Stimulated activated CD8-positive, alpha-beta memory T cell treated with anti-CD3 and anti-CD28 coated beads, Interleukin-12 subunit alpha, Interleukin-12 subunit beta, amount 100 ng/mL, for 24 hours (primary cell): ENCODE results near the gene NOS1AP.

Experiments used
- DNase-seq: peaks from one replicate; pipeline ENCODE4 v3.0.0-alpha.2; 2020; ENCODE audit errors: extremely low read depth

The NOS1AP gene

DNA sequence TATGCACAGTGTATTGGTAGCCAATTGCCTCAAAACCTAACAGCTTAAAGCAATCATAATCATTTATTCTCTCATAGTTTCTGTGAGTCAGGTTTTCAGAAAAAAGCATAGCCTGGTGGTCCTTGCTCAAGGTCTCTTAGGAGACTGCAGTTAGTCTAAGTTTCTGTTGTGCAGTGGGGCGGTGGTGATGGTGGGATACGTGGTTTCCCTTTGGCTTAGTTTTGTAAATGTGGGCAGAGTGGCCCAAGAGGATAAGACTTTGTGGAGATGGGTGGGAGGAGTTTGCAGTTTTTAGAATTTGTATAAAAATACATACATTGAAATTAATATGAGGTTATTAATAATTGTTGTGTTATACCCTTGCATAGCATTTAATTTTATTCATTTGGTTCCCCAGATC lies 68.6 kb downstream of the NOS1AP start:
- DNase-seq, result no peak

GRCh38 chr1:162138599-162139181 lies 69.2 kb downstream of the NOS1AP start:
- DNase-seq, result no peak

DNA sequence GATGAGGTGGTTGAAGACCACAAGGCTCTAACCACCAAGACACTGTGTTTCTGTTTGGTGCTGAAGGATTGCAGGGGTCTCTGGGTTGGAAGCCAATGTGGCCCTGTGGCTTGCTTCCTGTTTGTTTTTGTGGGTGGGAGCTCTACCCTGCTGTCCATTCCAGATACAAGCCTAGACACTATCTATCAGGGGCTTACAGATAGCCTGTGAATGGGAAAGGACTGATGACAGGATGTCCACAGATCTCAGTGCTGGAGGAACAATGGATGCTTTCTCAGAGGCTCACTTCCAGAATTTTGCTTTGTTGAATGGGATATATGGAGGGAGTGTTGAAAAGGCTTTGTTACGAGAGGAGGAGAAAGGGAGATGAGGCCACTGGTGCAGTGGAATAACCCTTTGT lies 69.7 kb downstream of the NOS1AP start:
- no peak for DNase-seq

DNA sequence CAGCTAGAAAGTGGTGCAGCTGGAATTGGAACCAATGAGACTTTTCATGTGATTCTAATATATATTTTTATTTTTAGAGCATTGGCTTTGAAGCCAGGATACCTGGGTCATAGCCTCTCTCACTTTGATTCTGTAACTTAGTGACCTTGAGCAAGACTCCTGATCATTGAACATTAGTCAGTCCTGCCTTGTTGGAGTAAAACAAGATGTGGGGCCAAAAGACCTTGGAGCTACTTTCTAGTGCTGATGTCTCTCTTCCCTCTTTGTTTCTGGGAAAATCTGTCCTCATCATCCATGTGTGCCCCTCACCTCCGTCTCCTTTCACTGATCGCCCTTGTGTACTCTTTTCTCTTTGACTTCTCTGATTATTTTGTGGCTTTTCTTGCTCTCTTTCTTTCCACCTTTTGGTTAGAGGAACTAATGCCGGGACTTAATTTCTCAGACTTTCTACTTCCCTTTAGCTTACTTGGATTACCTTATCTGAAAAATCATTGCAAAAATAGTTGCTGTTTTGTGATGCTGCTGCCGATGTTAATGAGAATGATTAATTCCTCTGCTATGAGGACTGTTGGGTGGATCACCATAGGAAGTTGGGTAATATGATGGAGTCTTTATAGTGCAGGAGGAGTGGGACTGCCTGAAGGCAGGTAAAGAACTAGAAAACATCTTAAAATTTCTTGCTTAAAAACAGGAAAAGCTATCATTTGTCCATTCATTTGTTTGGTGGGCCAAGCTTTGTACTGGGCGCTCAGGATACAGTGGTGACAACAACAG lies 72.0 kb downstream of the NOS1AP start:
- DNase-seq, result no peak

GRCh38 chr1:162142968-162143367 lies 73.5 kb downstream of the NOS1AP start:
- DNase-seq, result no peak

DNA sequence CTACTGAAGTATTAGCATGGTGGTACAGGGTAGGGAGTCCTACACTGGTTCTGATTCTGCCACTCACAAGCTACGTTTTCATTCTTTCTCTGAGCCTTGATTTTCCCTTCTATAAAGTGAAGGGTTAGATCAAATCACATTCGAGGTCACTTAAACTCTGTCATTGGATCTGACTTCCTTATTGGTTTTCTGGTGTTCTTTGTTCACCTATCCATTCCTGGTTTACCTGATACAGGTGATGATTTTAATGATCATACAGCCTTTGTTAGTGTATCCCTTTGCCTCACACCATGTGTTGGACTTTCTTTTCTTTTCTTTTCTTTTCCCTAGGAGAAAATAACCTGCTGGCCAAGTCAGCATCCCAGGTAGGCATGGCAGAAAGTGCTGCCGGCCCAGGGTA lies 74.8 kb downstream of the NOS1AP start:
- no peak for DNase-seq

GRCh38 chr1:162144853-162145252 lies 75.4 kb downstream of the NOS1AP start:
- DNase-seq, result no peak

DNA sequence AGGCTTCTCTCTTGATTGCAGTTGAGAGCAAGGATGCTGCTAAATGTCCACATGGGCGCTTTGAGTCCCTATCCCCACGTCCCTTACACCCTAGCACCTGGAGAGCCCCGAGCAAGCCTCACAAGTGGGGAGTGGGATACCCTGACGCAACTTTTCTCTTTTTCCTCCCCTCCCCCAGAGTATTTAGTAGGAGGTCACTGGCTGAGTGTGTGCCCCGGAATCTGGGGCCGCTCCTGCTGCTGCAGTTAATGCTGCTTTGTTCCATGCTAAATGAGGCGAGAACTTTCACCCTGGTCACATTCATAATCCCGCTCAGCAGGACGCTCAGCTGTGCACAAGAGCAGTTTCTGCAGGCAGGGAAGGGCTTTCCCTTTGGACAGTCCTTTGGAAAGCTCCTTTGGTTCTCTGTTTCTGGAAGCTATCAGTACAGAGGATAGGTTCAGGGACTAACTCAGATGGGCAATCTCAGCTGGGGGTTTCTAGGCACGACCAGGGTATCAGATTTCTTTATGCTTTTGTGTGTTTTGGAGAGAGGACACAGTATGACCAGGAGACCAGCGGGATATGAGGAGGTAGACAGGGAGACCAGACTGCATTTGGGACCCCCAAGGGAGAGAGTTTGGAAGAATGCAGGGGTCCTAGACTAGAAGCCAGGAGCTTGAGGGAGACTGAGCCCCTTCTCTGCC lies 75.9 kb downstream of the NOS1AP start:
- DNase-seq, result no peak

DNA sequence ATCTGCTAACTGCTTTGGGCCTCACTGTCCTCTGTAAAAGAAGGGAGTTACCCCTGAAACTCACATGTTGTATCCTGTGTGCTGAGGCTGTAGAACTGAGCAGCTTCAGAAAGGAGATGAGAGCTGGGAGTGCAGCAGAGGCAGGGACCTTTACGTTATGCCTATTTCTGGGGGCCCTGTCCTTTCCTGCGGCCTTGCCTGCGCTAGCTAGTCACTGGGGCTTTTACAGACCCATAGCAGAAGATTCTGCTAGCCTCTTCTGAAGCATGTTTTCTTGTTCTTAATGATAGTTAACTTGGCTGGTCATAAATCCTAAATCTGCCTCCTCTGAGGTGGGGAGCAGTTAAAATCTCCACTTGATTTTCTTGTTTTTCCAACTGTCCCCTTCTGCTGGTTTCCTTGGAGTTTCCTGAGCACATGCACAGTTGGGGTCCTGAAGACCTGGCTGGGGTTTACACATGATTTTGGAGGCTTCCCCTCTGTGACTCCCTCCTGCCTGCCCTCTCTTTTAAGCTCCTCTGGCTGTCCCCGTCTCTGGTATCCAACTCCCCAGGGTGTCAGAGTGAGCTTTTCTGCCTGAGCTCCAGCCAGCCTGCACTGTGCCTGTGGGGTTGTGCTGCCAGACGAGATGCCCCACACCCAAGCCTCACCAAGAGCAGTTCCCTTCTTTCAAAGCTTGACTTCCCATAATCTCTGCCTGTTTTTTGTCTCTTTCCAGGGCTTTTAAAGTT lies 76.6 kb downstream of the NOS1AP start:
- no peak for DNase-seq

GRCh38 chr1:162147760-162148159 lies 78.3 kb downstream of the NOS1AP start:
- no peak for DNase-seq

GRCh38 chr1:162150112-162150511 lies 80.6 kb downstream of the NOS1AP start:
- DNase-seq, result no peak

DNA sequence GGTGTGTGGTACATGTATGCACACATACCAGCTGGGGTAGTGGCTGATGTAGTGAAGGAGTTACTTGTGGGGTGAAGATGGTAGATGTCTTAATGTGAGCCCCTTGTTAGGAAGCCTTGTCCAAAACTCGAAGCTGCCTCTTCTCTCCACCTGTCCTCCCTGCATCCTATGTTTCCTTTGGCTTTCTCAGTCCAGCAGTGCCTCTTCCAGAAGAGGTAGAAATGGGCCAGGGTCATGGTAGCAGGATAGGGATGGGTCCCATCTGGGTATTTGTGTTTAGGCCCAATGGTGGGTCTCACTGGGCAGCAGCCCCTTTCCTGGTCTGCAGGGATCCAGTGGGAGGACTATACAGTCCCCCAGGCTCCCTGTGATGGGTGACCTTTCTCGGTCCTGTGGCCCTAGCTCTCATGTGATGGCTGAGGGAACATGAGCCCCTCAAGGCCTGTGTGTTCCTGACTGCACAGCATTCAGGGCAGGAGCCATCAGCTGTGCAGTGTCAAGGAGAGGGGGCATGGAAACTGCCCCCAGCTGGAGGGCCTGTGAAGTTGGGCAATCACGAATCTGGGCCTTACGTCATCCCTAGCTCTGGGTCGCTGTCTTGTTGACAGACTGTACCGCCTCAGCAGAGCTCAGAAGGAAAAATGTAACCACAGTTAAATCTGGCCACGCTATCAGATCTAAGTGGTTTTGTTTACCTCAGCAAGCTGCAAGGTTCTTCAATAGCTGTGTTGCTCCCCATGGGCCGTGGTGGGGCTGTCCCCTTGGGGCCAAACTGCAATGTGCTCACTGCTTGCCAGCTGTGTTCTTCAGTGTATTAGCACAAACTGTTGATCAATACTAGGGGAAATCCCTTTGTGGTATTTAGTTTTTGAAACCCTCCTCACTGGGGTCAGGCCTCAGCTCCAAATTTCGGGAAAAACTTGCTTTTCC lies 82.7 kb downstream of the NOS1AP start:
- no peak for DNase-seq

GRCh38 chr1:162153374-162153773 lies 83.9 kb downstream of the NOS1AP start:
- DNase-seq, result no peak

GRCh38 chr1:162157469-162157868 lies 88.0 kb downstream of the NOS1AP start:
- no peak for DNase-seq

DNA sequence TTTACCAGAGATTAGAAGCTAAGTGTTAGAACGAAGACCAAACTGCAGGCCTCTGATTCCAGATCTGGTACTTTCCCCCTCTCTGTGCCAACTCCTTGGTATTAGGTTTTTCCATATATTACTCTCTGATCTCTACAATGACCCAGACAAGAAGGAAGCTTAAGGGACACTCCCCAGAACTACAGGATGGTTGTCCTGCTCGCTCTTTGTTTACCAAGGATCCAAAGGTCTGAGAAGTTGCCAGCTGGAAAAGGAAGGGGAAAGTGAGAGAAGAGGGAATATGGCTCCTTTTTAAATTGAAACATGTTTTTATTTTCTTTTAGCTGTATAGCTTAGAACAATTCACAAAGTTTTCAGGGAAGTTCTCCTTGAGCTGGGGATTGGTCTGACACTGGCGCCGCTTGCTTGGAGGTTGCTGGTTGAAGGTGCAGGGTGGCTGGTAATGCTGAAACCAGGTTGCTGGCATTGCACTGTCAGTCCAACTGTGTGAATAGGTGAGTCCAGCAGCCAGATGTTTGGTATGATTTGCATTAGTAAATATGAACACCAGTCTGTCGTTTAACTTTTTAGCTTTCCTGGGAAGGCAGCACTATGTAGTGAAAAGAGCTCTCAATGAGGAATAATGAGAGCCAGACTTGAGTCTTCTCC lies 89.3 kb downstream of the NOS1AP start:
- no peak for DNase-seq

DNA sequence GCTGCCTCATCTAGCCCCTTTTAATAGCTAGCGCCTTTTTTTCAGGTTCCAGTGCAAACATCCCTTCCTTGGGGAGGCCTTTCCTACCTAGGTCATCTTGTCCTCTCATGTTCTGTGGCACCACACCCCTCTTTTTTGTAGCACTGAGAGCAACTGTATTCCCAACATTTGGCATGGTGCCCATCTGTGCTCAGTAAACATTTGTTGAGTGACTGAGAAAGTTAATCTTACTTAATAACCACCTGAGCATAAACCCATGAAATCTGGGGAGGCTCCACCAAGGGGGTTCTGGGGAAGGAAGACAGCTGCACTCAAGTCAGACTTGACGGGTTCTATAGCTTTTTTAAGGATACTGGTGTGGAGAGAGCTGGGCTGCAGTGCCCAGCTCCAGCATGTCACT lies 90.0 kb downstream of the NOS1AP start:
- no peak for DNase-seq

DNA sequence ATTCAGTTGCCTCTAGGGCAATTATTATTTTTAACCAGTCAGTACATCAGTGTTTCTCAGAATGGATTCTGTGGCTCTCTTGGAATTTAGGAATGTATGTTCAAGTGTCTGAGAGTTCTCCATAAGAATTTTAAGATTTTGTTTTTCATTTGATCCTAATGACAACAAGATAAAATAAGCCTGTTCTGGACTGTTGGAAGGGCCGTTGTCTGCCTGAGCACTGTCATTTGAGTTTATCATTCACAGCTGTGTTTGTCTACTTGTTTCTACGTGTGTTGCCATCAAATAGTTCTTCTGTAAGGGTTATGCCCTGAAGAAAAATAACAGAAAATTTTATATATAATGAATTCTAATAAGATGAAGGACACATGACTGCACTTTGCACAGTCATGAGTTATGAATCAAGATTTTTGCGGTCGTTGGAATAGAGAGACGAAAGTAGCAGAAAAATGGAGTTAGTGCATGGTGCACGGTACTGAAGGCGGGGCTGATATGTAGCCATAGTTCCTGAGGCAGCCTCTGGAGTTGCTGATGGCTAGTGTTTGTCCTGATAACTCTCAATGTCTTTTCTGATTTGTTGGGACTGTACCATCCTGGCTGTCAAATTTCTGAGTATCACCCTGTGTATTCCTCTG lies 92.5 kb downstream of the NOS1AP start:
- no peak for DNase-seq

GRCh38 chr1:162165528-162165927 lies 96.0 kb downstream of the NOS1AP start:
- DNase-seq, result no peak

GRCh38 chr1:162166917-162167615 lies 97.6 kb downstream of the NOS1AP start:
- DNase-seq, result no peak

- DNase-seq, result no peak
These were observed 98.8 kb downstream of the NOS1AP start for GRCh38 chr1:162168261-162168660.
